GM12878 (cell line): ENCODE data around the gene SH2D7. TPM values are rescaled to one million over a fixed set of nuclear protein-coding genes. Genes with fewer than 3 reads are reported as not detected.
A peak's percentile ranks its signal among the peaks of the same experiment; 100 is the strongest.

Experiments used
- ATF3 ChIP-seq: IDR thresholded peaks from 2 replicates; pipeline ENCODE4 v1.6.1; 2011; ENCODE audit warnings: low read depth, mild to moderate bottlenecking, low read length, moderate library complexity, borderline replicate concordance; ENCODE audit errors: extremely low read depth
- BCL3 ChIP-seq: IDR thresholded peaks from 2 replicates; pipeline ENCODE4 v1.6.1; 2011; ENCODE audit warnings: borderline replicate concordance, low read depth, mild to moderate bottlenecking, moderate library complexity, low read length; ENCODE audit not compliant: insufficient read depth, poor library complexity, severe bottlenecking
- CBX3 ChIP-seq: fragments of 200-600 bp; sonication (generic); IDR thresholded peaks from 2 replicates; pipeline ENCODE4 v1.6.1; 2016; ENCODE audit warnings: low read depth, borderline replicate concordance
- CHD4 ChIP-seq: fragments of 200-600 bp; sonication (generic); IDR thresholded peaks from 2 replicates; pipeline ENCODE4 v1.6.1; 2016; ENCODE audit warnings: mild to moderate bottlenecking
- CREB1 ChIP-seq: IDR thresholded peaks from 2 replicates; pipeline ENCODE4 v1.6.1; 2012; ENCODE audit warnings: low read depth, mild to moderate bottlenecking, inconsistent platforms
- EED ChIP-seq: sonication (generic); IDR thresholded peaks from 2 replicates; pipeline ENCODE4 v1.6.1; 2016; ENCODE audit warnings: antibody characterized with exemption, low read depth
- ETV6 ChIP-seq, 2 experiments: fragments of 450-650 bp in 1 of 2; IDR thresholded peaks in 1 of 2; conservative IDR thresholded peaks in 1 of 2; 2 replicates each; pipeline ENCODE4 v1.6.1; 2014; ENCODE audit warnings: antibody characterized with exemption in 1 of 2, borderline replicate concordance in 1 of 2, low read depth in 1 of 2, mild to moderate bottlenecking in 1 of 2, moderate library complexity in 1 of 2
- FOXM1 ChIP-seq: IDR thresholded peaks from 2 replicates; pipeline ENCODE4 v1.6.1; 2012; ENCODE audit warnings: low read depth, mild to moderate bottlenecking, inconsistent platforms, low read length, moderate library complexity
- IKZF1 ChIP-seq: fragments of 450-650 bp; conservative IDR thresholded peaks from 2 replicates; pipeline ENCODE4 v1.6.1; 2017; ENCODE audit warnings: antibody characterized with exemption, mild to moderate bottlenecking
- MLLT1 ChIP-seq: fragments of 450-650 bp; IDR thresholded peaks from 2 replicates; pipeline ENCODE4 v1.6.1; 2016; ENCODE audit warnings: mild to moderate bottlenecking
- PAX8 ChIP-seq: fragments of 450-650 bp; IDR thresholded peaks from 2 replicates; pipeline ENCODE4 v1.6.1; 2017; ENCODE audit warnings: mild to moderate bottlenecking, moderate library complexity
- PBX3 ChIP-seq: IDR thresholded peaks from 2 replicates; pipeline ENCODE4 v1.6.1; 2011; ENCODE audit warnings: mild to moderate bottlenecking, low read depth, low read length, moderate library complexity; ENCODE audit not compliant: insufficient replicate concordance
- RAD51 ChIP-seq: fragments of 450-650 bp; IDR thresholded peaks from 2 replicates; pipeline ENCODE4 v1.6.1; 2016; ENCODE audit warnings: moderate library complexity, mild to moderate bottlenecking, inconsistent platforms
- RUNX3 ChIP-seq: IDR thresholded peaks from 2 replicates; pipeline ENCODE4 v1.6.1; 2012; ENCODE audit warnings: low read length, inconsistent platforms
- SMARCA5 ChIP-seq: fragments of 450-650 bp; IDR thresholded peaks from 2 replicates; pipeline ENCODE4 v1.6.1; 2017; ENCODE audit warnings: mild to moderate bottlenecking
- SP1 ChIP-seq: IDR thresholded peaks from one replicate; pipeline ENCODE4 v1.6.1; 2011; ENCODE audit warnings: low read depth, low read length
- STAT3 ChIP-seq: IDR thresholded peaks from 2 replicates; pipeline ENCODE4 v1.6.1; 2011; ENCODE audit warnings: low read depth, low read length, improper control_type of control experiment
- TARDBP ChIP-seq: IDR thresholded peaks from 2 replicates; pipeline ENCODE4 v1.6.1; 2016; ENCODE audit warnings: borderline replicate concordance
- TBL1XR1 ChIP-seq: IDR thresholded peaks from 2 replicates; pipeline ENCODE4 v1.6.1; 2012; ENCODE audit warnings: low read depth, low read length, improper control_type of control experiment
- TCF7 ChIP-seq: IDR thresholded peaks from 2 replicates; pipeline ENCODE4 v1.6.1; 2014; ENCODE audit warnings: antibody characterized with exemption, borderline replicate concordance
- WRNIP1 ChIP-seq: IDR thresholded peaks from 2 replicates; pipeline ENCODE4 v1.6.1; 2011; ENCODE audit warnings: low read depth, low read length, improper control_type of control experiment, borderline replicate concordance
- ZBTB11 ChIP-seq: fragments of 450-650 bp; formaldehyde crosslinking; IDR thresholded peaks from 2 replicates; pipeline ENCODE4 v1.5.0; 2022; ENCODE audit warnings: mild to moderate bottlenecking, missing genetic modification characterization
- ZZZ3 ChIP-seq: IDR thresholded peaks from 2 replicates; pipeline ENCODE4 v1.6.1; 2011; ENCODE audit warnings: low read depth; ENCODE audit not compliant: control insufficient read depth, insufficient read length
- polyA plus RNA-seq, 11 experiments: library from polyadenylated mRNA; depleted of rRNA in 4 of 11; unstranded in 6 of 11; stranded (reverse) in 5 of 11; fragments of >200 nt; fragmentation: Nextera tagmentation in 4 of 11; fragmentation: Illumina TruSeq in 1 of 11; extraction: Ambion mirVana in 4 of 11; extraction: Trizol in 1 of 11; gene quantifications; 1 replicate in 1 of 11; 2 replicates in 10 of 11; pipeline versions ENCODE4 v1.2.1 to v1.2.3, GENCODE V29; 2011 to 2016; ENCODE audit warnings: inconsistent platforms in 2 of 11, missing spikeins in 2 of 11, low read depth in 1 of 11
- total RNA-seq, 4 experiments: library from RNA; depleted of rRNA in 3 of 4; stranded (reverse); fragments of >200 nt in 3 of 4; fragmentation: Illumina TruSeq in 1 of 4; extraction: Trizol in 1 of 4; gene quantifications; 2 replicates each; pipeline versions ENCODE4 v1.2.1 to v1.2.3, GENCODE V29; 2013 to 2021

Gene SH2D7
- total and polyA plus RNA-seq, 10 of the 15 experiments (the other 5 are each of a cell fraction or from before 2014, with no cell fraction given), result 0.04 to 0.06 TPM; not detected in 8

- TF ChIP-seq ATF3 (no peak), FOXM1 (peak; percentile 18; the same call in 1 of the 2 replicates), EED (peak; percentile 73), SP1 (peak; percentile 75), STAT3 (no peak), PBX3 (peak; percentile 21), CBX3 (no peak), RUNX3 (peak; percentile 85), ETV6 (conservative IDR thresholded peaks at IDR 0.05 in 1 of 2, IDR thresholded peaks at IDR 0.05 in 1 of 2; ENCODE audit: borderline replicate concordance in 1 of 2, low read depth in 1 of 2) (peak in 1 of 2 experiments; percentile 56; a peak in 1 of 4 replicates), CHD4 (no peak), TARDBP (no peak), WRNIP1 (no peak), SMARCA5 (peak; percentile 64), PAX8 (no peak), ZBTB11 (CRISPR knock-in tag) (no peak), TCF7 (no peak), TBL1XR1 (0 out of 2 replicates have a peak, but pooled peaks have one; percentile 28), MLLT1 (peak; percentile 52; the same call in 1 of the 2 replicates), RAD51 (peak; percentile 28; the same call in 1 of the 2 replicates), ZZZ3 (no peak), CREB1 (peak; percentile 23; the same call in 1 of the 2 replicates), IKZF1 (peak; percentile 88), BCL3 (no peak)
These were observed 42.5 kb upstream of the SH2D7 start (continued) for GRCh38 chr15:78049691-78050440.
